SU-DHL-6 (cell line): ENCODE data around the gene EIF4G1.

ENCODE experiments used
- H2AFZ ChIP-seq: fragments of 200-600 bp; sonication (generic); 2 replicates; pipeline ENCODE4 v1.6.1; 2014; ENCODE audit warnings: low read depth, mild to moderate bottlenecking, moderate library complexity, mixed read lengths, antibody characterized with exemption, low read length; ENCODE audit not compliant: severe bottlenecking
- H3F3A ChIP-seq: fragments of 200-600 bp; shearing (Covaris generic); 2 replicates; pipeline ENCODE4 v1.6.0; 2016; ENCODE audit warnings: antibody characterized with exemption, mild to moderate bottlenecking; ENCODE audit not compliant: insufficient read depth
- H3K27ac ChIP-seq: fragments of 200-600 bp; sonication (generic); 2 replicates; pipeline ENCODE4 v1.5.1; 2016; ENCODE audit warnings: low read depth, mild to moderate bottlenecking, low read length, moderate library complexity, mixed read lengths
- H3K27me3 ChIP-seq: fragments of 200-600 bp; sonication (generic), shearing (Covaris generic); 2 replicates; pipeline ENCODE4 v1.6.0; 2014; ENCODE audit warnings: mild to moderate bottlenecking, low read length
- H3K36me3 ChIP-seq: fragments of 200-600 bp; sonication (generic); 2 replicates; pipeline ENCODE4 v1.6.1; 2014; ENCODE audit warnings: mild to moderate bottlenecking, low read length, mixed read lengths
- H3K4me2 ChIP-seq: fragments of 300-600, 200-600 bp; shearing (Covaris generic), sonication (generic); 2 replicates; pipeline ENCODE4 v1.6.0; 2014; ENCODE audit warnings: low read length, low read depth, mild to moderate bottlenecking; ENCODE audit not compliant: poor library complexity, severe bottlenecking
- H3K4me3 ChIP-seq: fragments of 200-600 bp; sonication (generic); 2 replicates; pipeline ENCODE4 v1.5.1; 2014; ENCODE audit warnings: antibody characterized with exemption, low read length, mild to moderate bottlenecking, mixed read lengths; ENCODE audit not compliant: insufficient read depth, poor library complexity, severe bottlenecking
- H3K79me2 ChIP-seq: fragments of 200-600 bp; sonication (generic); 2 replicates; pipeline ENCODE4 v1.6.1; 2014; ENCODE audit warnings: mild to moderate bottlenecking, low read length, moderate library complexity; ENCODE audit not compliant: insufficient read depth
- H3K9ac ChIP-seq: fragments of 200-600 bp; sonication (generic); 2 replicates; pipeline ENCODE4 v1.7.0; 2014; ENCODE audit warnings: mild to moderate bottlenecking, low read length
- H3K9me2 ChIP-seq: fragments of 200-600 bp; sonication (generic); replicated peaks from 2 replicates; pipeline ENCODE4 v1.6.1; 2014; ENCODE audit warnings: low read length; ENCODE audit not compliant: insufficient read depth
- H3K9me3 ChIP-seq: fragments of 200-600 bp; sonication (generic); 2 replicates; pipeline ENCODE4 v1.6.1; 2014; ENCODE audit warnings: low read length, mixed read lengths; ENCODE audit not compliant: insufficient read depth
- H4K20me1 ChIP-seq: fragments of 200-600 bp; sonication (generic); 2 replicates; pipeline ENCODE4 v1.6.1; 2014; ENCODE audit warnings: low read depth, mild to moderate bottlenecking, antibody characterized with exemption, low read length, moderate library complexity, mixed read lengths
- EZH2phosphoT487 ChIP-seq: fragments of 200-600 bp; sonication (generic), shearing (Covaris generic); conservative IDR thresholded peaks from 2 replicates; pipeline ENCODE4 v1.6.1; 2018; ENCODE audit warnings: mild to moderate bottlenecking, antibody characterized with exemption, low read length, moderate library complexity, mixed read lengths
- TF ChIP-seq, protein P1 (sequence below): fragments of 200-600 bp; sonication (generic); IDR thresholded peaks from one replicate; pipeline ENCODE4 v1.5.1; 2017; ENCODE audit warnings: antibody characterized with exemption, mild to moderate bottlenecking, low read length, moderate library complexity; ENCODE audit not compliant: insufficient read depth, poor library complexity, severe bottlenecking

The EIF4G1 gene

GRCh38 chr3:184379358-184380184, 65.2 kb downstream of the EIF4G1 start, which contains the start of gene CHRD:
Gene CHRD (plus strand): TSS chr3:184380054. CDS start chr3:184380319, 265 bp downstream.
- H3K27ac ChIP-seq, result no peak within 1 kb of the TSS
- H3K9me2 ChIP-seq, result no peaks in the 10 kb centered on the region
- H3F3A ChIP-seq, result no peaks in the 10 kb centered on the region
- H3K4me2 ChIP-seq, result no peak within 1 kb of the TSS
- H3K36me3 ChIP-seq, result no peaks in the 10 kb centered on the region
- TF ChIP-seq, protein P1, sequence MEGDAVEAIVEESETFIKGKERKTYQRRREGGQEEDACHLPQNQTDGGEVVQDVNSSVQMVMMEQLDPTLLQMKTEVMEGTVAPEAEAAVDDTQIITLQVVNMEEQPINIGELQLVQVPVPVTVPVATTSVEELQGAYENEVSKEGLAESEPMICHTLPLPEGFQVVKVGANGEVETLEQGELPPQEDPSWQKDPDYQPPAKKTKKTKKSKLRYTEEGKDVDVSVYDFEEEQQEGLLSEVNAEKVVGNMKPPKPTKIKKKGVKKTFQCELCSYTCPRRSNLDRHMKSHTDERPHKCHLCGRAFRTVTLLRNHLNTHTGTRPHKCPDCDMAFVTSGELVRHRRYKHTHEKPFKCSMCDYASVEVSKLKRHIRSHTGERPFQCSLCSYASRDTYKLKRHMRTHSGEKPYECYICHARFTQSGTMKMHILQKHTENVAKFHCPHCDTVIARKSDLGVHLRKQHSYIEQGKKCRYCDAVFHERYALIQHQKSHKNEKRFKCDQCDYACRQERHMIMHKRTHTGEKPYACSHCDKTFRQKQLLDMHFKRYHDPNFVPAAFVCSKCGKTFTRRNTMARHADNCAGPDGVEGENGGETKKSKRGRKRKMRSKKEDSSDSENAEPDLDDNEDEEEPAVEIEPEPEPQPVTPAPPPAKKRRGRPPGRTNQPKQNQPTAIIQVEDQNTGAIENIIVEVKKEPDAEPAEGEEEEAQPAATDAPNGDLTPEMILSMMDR, result no peak
- no peak for TF ChIP-seq EZH2phosphoT487
- H3K79me2 ChIP-seq, result no peaks in the 10 kb centered on the region
- H3K9ac ChIP-seq, result no peak within 1 kb of the TSS
- no peaks in the 10 kb centered on the region for H3K27me3 ChIP-seq
- no peak within 1 kb of the TSS for H3K4me3 ChIP-seq
- H4K20me1 ChIP-seq, result no peaks in the 10 kb centered on the region
- H2AFZ ChIP-seq, result no peak within 1 kb of the TSS
- H3K9me3 ChIP-seq, result no peaks in the 10 kb centered on the region

DNA sequence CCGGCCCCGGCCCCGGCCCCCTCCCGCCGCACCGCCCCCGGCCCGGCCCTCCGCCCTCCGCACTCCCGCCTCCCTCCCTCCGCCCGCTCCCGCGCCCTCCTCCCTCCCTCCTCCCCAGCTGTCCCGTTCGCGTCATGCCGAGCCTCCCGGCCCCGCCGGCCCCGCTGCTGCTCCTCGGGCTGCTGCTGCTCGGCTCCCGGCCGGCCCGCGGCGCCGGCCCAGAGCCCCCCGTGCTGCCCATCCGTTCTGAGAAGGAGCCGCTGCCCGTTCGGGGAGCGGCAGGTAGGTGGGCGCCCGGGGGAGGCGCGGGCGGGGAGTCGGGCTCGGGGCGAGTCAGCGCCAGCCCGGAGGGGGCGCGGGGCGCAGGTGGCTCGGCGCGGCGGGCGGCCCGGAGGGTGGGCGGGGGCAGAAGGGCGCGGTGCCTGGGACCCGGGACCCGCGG, 65.8 kb downstream of the EIF4G1 start:
- no peak for TF ChIP-seq EZH2phosphoT487
- TF ChIP-seq, protein P1, result no peak
- Histone ChIP-seq H3K4me2 (no peak overlapping the region), H3F3A (no peaks in the 10 kb centered on the region), H3K36me3 (no peaks in the 10 kb centered on the region), H3K27me3 (no peaks in the 10 kb centered on the region), H3K27ac (no peak overlapping the region), H4K20me1 (no peaks in the 10 kb centered on the region), H3K4me3 (no peak overlapping the region), H3K9me2 (no peaks in the 10 kb centered on the region), H3K9ac (no peak overlapping the region), H2AFZ (no peak overlapping the region), H3K79me2 (no peaks in the 10 kb centered on the region), H3K9me3 (no peaks in the 10 kb centered on the region)

DNA sequence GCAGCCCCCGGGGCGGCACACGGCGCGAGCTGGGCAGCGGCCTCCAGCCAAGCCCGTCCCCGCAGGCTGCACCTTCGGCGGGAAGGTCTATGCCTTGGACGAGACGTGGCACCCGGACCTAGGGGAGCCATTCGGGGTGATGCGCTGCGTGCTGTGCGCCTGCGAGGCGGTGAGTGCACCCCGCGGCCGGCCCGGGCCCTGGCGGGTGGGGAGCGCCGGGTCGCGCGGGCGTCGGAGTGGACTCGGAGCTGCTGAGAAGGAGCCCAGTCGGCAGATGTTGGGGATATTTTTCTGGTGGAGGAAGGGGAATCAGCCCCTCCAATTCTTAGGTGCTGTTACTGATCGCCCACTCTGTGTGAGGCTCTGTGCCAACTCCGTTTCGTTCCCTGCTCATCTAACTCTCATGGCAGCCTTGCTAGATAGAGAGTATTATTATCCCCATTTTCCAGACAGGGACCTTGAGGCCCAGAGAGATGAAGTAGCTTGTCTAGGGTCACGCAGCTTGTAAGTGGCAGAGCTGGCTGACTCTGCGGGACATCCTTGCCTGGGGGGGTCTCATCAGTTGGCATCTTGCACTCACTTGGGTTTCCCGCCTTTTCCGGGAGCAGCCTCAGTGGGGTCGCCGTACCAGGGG, 66.3 kb downstream of the EIF4G1 start:
- Histone ChIP-seq H3K79me2 (no peaks in the 10 kb centered on the region), H3K27me3 (no peaks in the 10 kb centered on the region), H2AFZ (no peak overlapping the region), H3K9me2 (no peaks in the 10 kb centered on the region), H3K9me3 (no peaks in the 10 kb centered on the region), H3K4me3 (no peak overlapping the region), H4K20me1 (no peaks in the 10 kb centered on the region), H3K9ac (no peak overlapping the region), H3K36me3 (no peaks in the 10 kb centered on the region), H3F3A (no peaks in the 10 kb centered on the region), H3K4me2 (no peak overlapping the region), H3K27ac (no peak overlapping the region)
- TF ChIP-seq, protein P1, result no peak
- no peak for TF ChIP-seq EZH2phosphoT487
